ENCODE results near the gene HMGCS2.

GRCh38 chr1:119805746-119806145, 37.0 kb upstream of the HMGCS2 start:
- TF ChIP-seq L3MBTL2 (conservative IDR thresholded peaks at IDR 0.05) = no peak
- TF ChIP-seq FOXK2 (IDR thresholded peaks at IDR 0.05) = no peak
- TF ChIP-seq SP1 (IDR thresholded peaks at IDR 0.05) = no peak
- no peak for TF ChIP-seq FOXA1 (IDR thresholded peaks at IDR 0.05)
- no peak for TF ChIP-seq NFRKB (IDR thresholded peaks at IDR 0.05)
- no peak for TF ChIP-seq FOXM1 (IDR thresholded peaks at IDR 0.05; ENCODE audit: borderline replicate concordance)
- no peak for TF ChIP-seq SUZ12 (IDR thresholded peaks at IDR 0.05)
- no peak for TF ChIP-seq LEF1 (IDR thresholded peaks at IDR 0.05; ENCODE audit: borderline replicate concordance)
- TF ChIP-seq ZNF384 (IDR thresholded peaks at IDR 0.05) = no peak
- TF ChIP-seq HDGF (IDR thresholded peaks at IDR 0.05; ENCODE audit: borderline replicate concordance) = no peak
